GM19239 (cell line): ENCODE results near the gene UNC93A.
A peak's percentile ranks its signal among the peaks of the same experiment; 100 is the strongest.
"Not testable (repeated sequence)": the region's sequence is repeated elsewhere in the genome, so short reads cannot be mapped to it uniquely, and the experiment has no call there.

Experiments used
- DNase-seq: peaks from one replicate; pipeline ENCODE4 v3.0.0; 2011; ENCODE audit warnings: low spot score; ENCODE audit not compliant: insufficient read length
- FAIRE-seq: peaks from 2 replicates; lab custom pipeline; 2011; peaks lifted over from hg19 to GRCh38; lab: Jason Lieb, UNC

UNC93A gene

DNA sequence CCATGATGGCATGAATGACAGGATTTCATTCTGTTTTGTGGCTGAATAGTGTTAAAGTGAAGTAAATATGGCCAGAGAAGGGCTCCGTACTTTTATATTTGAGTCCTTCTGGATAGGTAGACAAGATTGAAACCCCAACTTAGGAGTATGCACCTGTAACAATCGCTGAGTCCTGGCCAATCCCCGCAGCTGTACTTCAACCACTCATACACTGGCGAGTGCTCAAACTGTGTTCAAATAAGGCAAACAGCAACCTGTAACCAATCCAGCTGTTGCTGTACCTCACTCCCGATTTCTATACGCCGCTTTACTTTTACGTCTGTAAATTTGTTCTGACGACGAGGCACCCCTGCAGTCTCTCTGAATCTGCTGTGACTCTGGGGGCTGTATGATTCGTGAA lies 40.5 kb downstream of the UNC93A start:
- FAIRE-seq (no peak), DNase-seq (no peak)

DNA sequence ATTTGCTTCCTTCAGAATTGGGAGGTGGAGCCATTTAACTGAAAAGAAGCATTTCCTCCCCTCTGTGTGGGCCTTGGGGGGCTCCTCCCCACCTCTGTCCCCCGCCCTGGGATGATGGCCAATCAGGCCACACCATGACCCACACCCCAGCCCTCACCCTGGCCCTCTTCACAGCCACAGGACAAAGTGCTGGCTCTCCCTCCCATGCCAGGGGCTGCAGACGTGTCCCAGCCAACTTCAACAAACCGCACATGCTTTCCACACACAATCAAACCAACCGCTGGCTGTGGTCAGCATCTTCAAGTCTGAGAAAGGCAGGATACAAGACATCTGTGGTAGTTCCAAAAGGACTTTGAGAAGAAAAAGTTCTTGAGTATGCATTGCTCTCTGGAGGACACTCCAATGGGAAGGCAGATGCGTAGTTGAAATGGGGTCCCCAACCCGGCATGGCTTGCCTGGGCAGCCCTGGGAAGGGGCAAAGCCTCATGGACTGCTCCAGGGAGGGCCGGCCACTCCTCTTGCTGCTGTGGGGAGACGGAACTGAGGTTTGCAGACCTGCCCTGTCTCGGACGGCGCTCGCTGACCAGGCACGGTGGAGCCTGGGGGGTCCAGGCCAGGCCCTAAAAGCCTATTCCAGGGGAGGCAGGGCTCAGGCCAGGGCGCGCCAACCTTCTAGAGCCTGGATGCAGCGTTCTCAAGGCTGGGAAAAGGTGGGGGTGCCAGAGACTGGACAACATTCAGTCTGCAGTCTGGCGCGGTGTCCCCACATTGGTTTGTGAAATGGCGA lies 45.9 kb downstream of the UNC93A start:
- DNase-seq (no peak), FAIRE-seq (no peak)

- FAIRE-seq (peak; percentile 33), DNase-seq (no peak)
Observed at GRCh38 chr6:167337675-167338449, 46.7 kb downstream of the UNC93A start.

GRCh38 chr6:167338541-167339117 lies 47.5 kb downstream of the UNC93A start:
- FAIRE-seq = no peak
- no peak for DNase-seq

GRCh38 chr6:167341038-167341583 lies 50.0 kb downstream of the UNC93A start:
- DNase-seq = no peak

GRCh38 chr6:167341665-167342655 lies 50.8 kb downstream of the UNC93A start:
- DNase-seq = no peak

More at GRCh38 chr6:167341038-167341583, 50.0 kb downstream of the UNC93A start:
- no peak for FAIRE-seq

GRCh38 chr6:167342879-167343610 lies 51.9 kb downstream of the UNC93A start:
- no peak for FAIRE-seq

More at GRCh38 chr6:167341665-167342655, 50.8 kb downstream of the UNC93A start:
- no peak for FAIRE-seq

DNA sequence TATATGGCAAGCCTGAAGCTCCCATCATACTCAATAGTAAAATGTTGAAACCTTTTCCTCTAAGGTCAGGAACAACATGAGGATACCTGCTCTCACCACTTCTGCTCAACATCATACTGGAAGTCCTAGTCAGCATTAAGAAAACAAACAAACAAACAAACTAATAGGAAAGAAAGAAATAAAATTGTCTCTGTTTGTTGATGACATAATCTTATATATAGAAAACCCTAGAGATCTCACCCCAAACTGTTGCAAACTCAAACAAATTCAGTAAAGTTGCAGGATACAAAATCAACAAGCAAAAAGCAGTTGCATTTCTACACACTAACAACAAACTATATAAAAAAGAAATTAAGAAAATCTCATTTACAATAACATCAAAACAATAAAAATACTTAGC lies 54.2 kb downstream of the UNC93A start:
- FAIRE-seq (no peak), DNase-seq (no peak)

More at GRCh38 chr6:167342879-167343610, 51.9 kb downstream of the UNC93A start:
- DNase-seq = no peak

DNA sequence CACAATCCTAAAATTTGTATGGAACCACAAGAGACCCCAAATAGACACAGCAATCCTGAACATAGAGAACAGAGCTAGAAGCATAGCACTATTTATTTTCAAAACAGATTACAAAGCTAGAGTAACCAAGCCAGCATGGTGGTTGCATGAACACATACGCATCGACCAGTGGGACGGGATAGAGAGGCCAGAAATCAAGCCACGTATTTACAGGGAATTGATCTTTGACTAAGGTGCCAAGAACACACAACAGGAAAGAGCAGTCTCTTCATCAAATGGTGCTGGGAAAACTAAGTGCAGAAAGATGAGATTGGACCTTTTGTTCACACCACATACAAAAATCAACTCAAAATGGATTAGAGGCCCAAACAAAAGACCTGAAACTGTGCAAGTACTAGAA lies 54.8 kb downstream of the UNC93A start:
- DNase-seq (no peak), FAIRE-seq (no peak)

- no peak for FAIRE-seq
Observed at GRCh38 chr6:167347226-167347625, 56.1 kb downstream of the UNC93A start.

DNA sequence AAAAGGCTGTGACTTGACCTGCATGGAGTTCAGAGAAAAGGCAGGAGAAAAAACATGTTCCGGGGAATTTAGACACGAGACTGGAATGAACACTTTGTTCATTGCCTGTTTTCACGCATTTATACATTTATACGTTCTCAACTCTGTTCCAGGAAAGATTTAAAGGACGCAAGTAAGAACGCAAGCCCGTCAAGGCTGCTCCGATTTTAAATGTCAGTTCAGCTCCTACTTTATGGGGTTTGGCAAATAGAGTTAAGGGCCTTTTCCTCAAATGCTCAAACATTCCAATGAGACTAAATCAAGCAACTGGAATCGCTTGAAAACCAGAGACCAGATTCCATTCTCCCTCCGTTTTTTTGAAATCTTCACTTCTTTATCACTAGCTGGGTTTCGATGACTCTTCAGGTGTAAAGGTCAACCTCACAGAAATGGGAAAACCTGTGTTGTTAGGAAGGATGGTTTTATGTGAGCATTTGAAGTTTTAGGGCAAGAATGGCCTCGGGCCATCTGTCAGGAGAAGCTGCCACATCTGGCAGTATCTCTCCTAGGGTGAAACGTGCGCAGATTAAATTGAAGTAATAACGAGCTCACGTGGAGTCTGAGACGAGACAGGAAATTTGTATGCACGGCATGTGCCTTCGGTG lies 58.6 kb downstream of the UNC93A start:
- FAIRE-seq (no peak), DNase-seq (no peak)

More at GRCh38 chr6:167347226-167347625, 56.1 kb downstream of the UNC93A start:
- no peak for DNase-seq

GRCh38 chr6:167350275-167350696 lies 59.2 kb downstream of the UNC93A start:
- no peak for DNase-seq
- FAIRE-seq = no peak

GRCh38 chr6:167350731-167351655 lies 59.9 kb downstream of the UNC93A start:
- FAIRE-seq (no peak), DNase-seq (peak; percentile 36)

DNA sequence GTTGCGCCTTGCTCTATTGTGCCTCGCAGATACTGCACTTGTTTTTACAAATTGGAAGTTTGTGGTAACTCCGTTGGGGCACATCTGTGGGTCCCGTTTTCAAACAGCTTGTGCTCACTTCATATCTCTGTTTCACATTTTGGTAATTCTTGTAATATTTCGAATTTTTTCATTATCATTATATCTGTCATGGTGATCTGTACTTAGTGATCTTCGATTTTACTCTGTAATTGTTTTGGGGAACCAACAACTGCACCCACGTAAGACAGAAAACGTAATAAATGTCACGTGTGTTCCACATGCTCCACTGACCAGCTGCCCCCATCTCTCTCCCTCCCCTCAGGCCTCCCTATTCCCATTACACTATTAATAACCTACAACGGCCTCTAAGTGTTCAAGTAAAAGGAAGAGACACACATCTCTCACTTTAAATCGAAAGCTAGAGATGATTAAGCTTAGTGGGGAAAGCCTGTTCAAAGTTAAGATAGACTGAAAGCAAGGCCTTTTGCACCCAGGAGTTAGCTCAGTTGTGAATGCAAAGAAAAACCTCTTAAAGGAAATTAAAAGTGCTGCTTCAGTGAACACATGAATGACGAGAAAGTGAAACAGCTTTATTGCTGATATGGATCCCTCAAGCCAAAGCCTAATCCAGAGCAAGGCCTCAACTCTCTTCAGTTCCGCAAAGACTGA lies 60.7 kb downstream of the UNC93A start:
- FAIRE-seq (peak; percentile 83), DNase-seq (no peak)

DNA sequence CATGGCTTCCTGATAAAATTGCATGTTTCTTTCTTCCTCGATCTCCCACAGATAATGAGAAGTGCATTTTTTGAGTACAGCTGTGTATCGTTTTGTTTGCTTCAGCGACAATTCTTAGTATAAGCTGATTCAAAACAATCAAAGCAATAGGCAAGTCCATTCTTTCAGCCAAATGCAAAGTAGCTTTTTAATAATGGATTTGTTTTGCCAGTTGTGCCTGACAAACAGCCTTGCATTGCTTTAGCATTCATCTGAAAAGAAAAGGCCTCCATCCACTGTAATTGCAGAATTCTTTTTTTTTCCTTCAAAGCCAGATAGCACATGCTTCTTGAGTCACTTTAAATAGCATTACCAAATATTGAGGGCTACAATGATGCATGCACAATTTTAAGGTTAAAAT lies 65.8 kb downstream of the UNC93A start:
- no peak for DNase-seq
- no peak for FAIRE-seq

DNA sequence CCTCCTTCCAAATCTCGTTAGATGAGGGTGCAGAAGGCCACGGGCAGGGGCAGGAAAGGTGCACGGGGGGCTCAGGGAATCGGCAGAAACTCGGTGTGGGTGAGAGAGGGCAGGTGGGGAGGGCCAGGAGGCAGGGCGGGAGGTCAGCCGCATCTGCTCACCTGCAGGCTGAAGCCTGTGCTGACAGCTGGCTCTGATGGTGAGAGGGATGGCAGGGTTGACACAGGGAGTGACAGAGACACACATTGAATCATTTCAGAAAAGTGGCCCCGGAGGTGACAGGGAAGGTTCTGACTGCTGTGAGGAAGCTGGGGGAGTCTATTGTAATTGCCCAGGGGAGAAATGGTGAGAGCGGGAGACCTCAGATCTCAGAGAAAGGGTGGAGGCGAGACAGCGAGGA lies 67.3 kb downstream of the UNC93A start:
- not testable (repeated sequence) for FAIRE-seq, DNase-seq

- DNase-seq, FAIRE-seq: not testable (repeated sequence)
Observed at GRCh38 chr6:167361170-167361569, 70.1 kb downstream of the UNC93A start.
